Measurements from ENCODE around the gene KNCN. TPM values are rescaled to one million over a fixed set of nuclear protein-coding genes. Genes with fewer than 3 reads are reported as not detected.

The KNCN gene
- total RNA-seq, 1 donor from 2014 or later = not detected

- peaks cover 3% of the 10 kb centered on the region for H3K36me3 Mint-ChIP-seq (ENCODE audit: unreplicated experiment)
- DNase-seq (ENCODE audit: extremely low spot score, unreplicated experiment) = no peak
- TF ChIP-seq CTCF (IDR thresholded peaks at IDR 0.05) = no peak
- H3K9me3 Mint-ChIP-seq (ENCODE audit: unreplicated experiment) = peaks cover 5% of the 10 kb centered on the region
- H3K4me1 Mint-ChIP-seq (ENCODE audit: unreplicated experiment) = peaks cover 2% of the 10 kb centered on the region
- H3K27me3 Mint-ChIP-seq (ENCODE audit: unreplicated experiment) = peaks cover 66% of the 10 kb centered on the region
- H3K4me3 Mint-ChIP-seq (ENCODE audit: unreplicated experiment) = no peak overlapping the region
- H3K27ac Mint-ChIP-seq (ENCODE audit: unreplicated experiment) = no peak overlapping the region
These were observed 19.4 kb downstream of the KNCN start for GRCh38 chr1:46532095-46532494.

- peaks cover 61% of the 10 kb centered on the region for H3K27me3 Mint-ChIP-seq (ENCODE audit: unreplicated experiment)
These were observed 20.5 kb downstream of the KNCN start for GRCh38 chr1:46530791-46531409.

GRCh38 chr1:46530311-46530710, 21.1 kb downstream of the KNCN start:
- no peaks in the 10 kb centered on the region for H3K9me3 Mint-ChIP-seq (ENCODE audit: unreplicated experiment)
- no peak overlapping the region for H3K4me3 Mint-ChIP-seq (ENCODE audit: unreplicated experiment)
- TF ChIP-seq CTCF (IDR thresholded peaks at IDR 0.05) = no peak
- H3K27ac Mint-ChIP-seq (ENCODE audit: unreplicated experiment) = no peak overlapping the region
- peaks cover 2% of the 10 kb centered on the region for H3K4me1 Mint-ChIP-seq (ENCODE audit: unreplicated experiment)
- H3K36me3 Mint-ChIP-seq (ENCODE audit: unreplicated experiment) = no peaks in the 10 kb centered on the region
- H3K27me3 Mint-ChIP-seq (ENCODE audit: unreplicated experiment) = peaks cover 62% of the 10 kb centered on the region
- DNase-seq (ENCODE audit: extremely low spot score, unreplicated experiment) = no peak

More at GRCh38 chr1:46530791-46531409, 20.5 kb downstream of the KNCN start:
- DNase-seq (ENCODE audit: extremely low spot score, unreplicated experiment) = no peak
- no peak for TF ChIP-seq CTCF (IDR thresholded peaks at IDR 0.05)
- H3K4me3 Mint-ChIP-seq (ENCODE audit: unreplicated experiment) = no peak overlapping the region
- no peaks in the 10 kb centered on the region for H3K9me3 Mint-ChIP-seq (ENCODE audit: unreplicated experiment)
- H3K27ac Mint-ChIP-seq (ENCODE audit: unreplicated experiment) = no peak overlapping the region
- peaks cover 2% of the 10 kb centered on the region for H3K4me1 Mint-ChIP-seq (ENCODE audit: unreplicated experiment)
- no peaks in the 10 kb centered on the region for H3K36me3 Mint-ChIP-seq (ENCODE audit: unreplicated experiment)

GRCh38 chr1:46529031-46529630, 22.3 kb downstream of the KNCN start:
- no peak for TF ChIP-seq CTCF (IDR thresholded peaks at IDR 0.05)
- H3K27me3 Mint-ChIP-seq (ENCODE audit: unreplicated experiment) = peaks cover 60% of the 10 kb centered on the region
- no peak for DNase-seq (ENCODE audit: extremely low spot score, unreplicated experiment)
- peaks cover 2% of the 10 kb centered on the region for H3K4me1 Mint-ChIP-seq (ENCODE audit: unreplicated experiment)
- no peaks in the 10 kb centered on the region for H3K36me3 Mint-ChIP-seq (ENCODE audit: unreplicated experiment)
- no peak overlapping the region for H3K27ac Mint-ChIP-seq (ENCODE audit: unreplicated experiment)
- no peaks in the 10 kb centered on the region for H3K9me3 Mint-ChIP-seq (ENCODE audit: unreplicated experiment)
- H3K4me3 Mint-ChIP-seq (ENCODE audit: unreplicated experiment) = no peak overlapping the region

- no peak for DNase-seq (ENCODE audit: extremely low spot score, unreplicated experiment)
- no peaks in the 10 kb centered on the region for H3K36me3 Mint-ChIP-seq (ENCODE audit: unreplicated experiment)
- H3K4me1 Mint-ChIP-seq (ENCODE audit: unreplicated experiment) = no peaks in the 10 kb centered on the region
- H3K27ac Mint-ChIP-seq (ENCODE audit: unreplicated experiment) = no peak overlapping the region
- no peak overlapping the region for H3K4me3 Mint-ChIP-seq (ENCODE audit: unreplicated experiment)
- peak; percentile 10 for TF ChIP-seq CTCF (IDR thresholded peaks at IDR 0.05)
- H3K27me3 Mint-ChIP-seq (ENCODE audit: unreplicated experiment) = peaks cover 57% of the 10 kb centered on the region
- no peaks in the 10 kb centered on the region for H3K9me3 Mint-ChIP-seq (ENCODE audit: unreplicated experiment)
These were observed 23.0 kb downstream of the KNCN start for GRCh38 chr1:46528297-46528955.
